A673 (cell line): ENCODE data around the gene TSR3. TPM values are rescaled to one million over a fixed set of nuclear protein-coding genes. Genes with fewer than 3 reads are reported as not detected.

Source experiments
- BruUV-seq: library from RNA; stranded (reverse); fragments of 400-500 nt; replicated peaks from 2 replicates; lab custom pipeline; 2021; lab: Mats Ljungman, UMichigan
- CTCF ChIA-PET: fragments of 300-600 bp; sonication (Branson Sonifier 250); formaldehyde crosslinking; loops from one replicate; lab custom pipeline; 2022; ENCODE audit warnings: antibody characterized with exemption; lab: Charles Lee
- POLR2A ChIA-PET: fragments of 300-600 bp; sonication (Branson Sonifier 250); formaldehyde crosslinking; loops from one replicate; lab custom pipeline; 2022; ENCODE audit warnings: antibody characterized with exemption; ENCODE audit not compliant: low non-redundant PET; lab: Charles Lee
- DNase-seq: peaks from one replicate; pipeline ENCODE4 v3.0.0-alpha.2; 2015; ENCODE audit warnings: low spot score
- H3K27ac ChIP-seq: fragments of 200-600 bp; sonication (generic); 2 replicates; pipeline ENCODE4 v1.5.1; 2016; ENCODE audit warnings: mixed run types, low read depth, mild to moderate bottlenecking, mixed read lengths, antibody characterized with exemption, low read length; ENCODE audit not compliant: poor library complexity, severe bottlenecking
- H3K27me3 ChIP-seq: fragments of 200-600 bp; sonication (generic); replicated peaks from 2 replicates; pipeline ENCODE4 v1.6.1; 2017; ENCODE audit warnings: mixed run types, low read depth, mild to moderate bottlenecking, mixed read lengths, antibody characterized with exemption, low read length; ENCODE audit not compliant: insufficient read depth, poor library complexity
- H3K36me3 ChIP-seq: fragments of 200-600 bp; sonication (generic); 2 replicates; pipeline ENCODE4 v1.6.1; 2016; ENCODE audit warnings: mixed run types, mild to moderate bottlenecking, mixed read lengths, antibody characterized with exemption, low read length; ENCODE audit not compliant: insufficient read depth, poor library complexity, severe bottlenecking
- H3K4me1 ChIP-seq: fragments of 200-600 bp; sonication (generic); 2 replicates; pipeline ENCODE4 v1.6.1; 2017; ENCODE audit warnings: mixed run types, mild to moderate bottlenecking, mixed read lengths, antibody characterized with exemption, low read length; ENCODE audit not compliant: insufficient read depth, poor library complexity, severe bottlenecking
- H3K4me3 ChIP-seq: fragments of 200-600 bp; sonication (generic); 2 replicates; pipeline ENCODE4 v1.5.1; 2016; ENCODE audit warnings: low read depth, mixed run types, mild to moderate bottlenecking, mixed read lengths, low read length; ENCODE audit not compliant: poor library complexity, severe bottlenecking
- H3K9me3 ChIP-seq: fragments of 200-600 bp; sonication (generic); 2 replicates; pipeline ENCODE4 v1.6.1; 2016; ENCODE audit warnings: mixed run types, low read depth, mild to moderate bottlenecking, mixed read lengths, antibody characterized with exemption, low read length; ENCODE audit not compliant: poor library complexity, severe bottlenecking
- EZH2 ChIP-seq: fragments of 200-600 bp; sonication (generic); IDR thresholded peaks from 2 replicates; pipeline ENCODE4 v1.6.1; 2017; ENCODE audit warnings: borderline replicate concordance, low read depth, mild to moderate bottlenecking, mixed read lengths, antibody characterized with exemption, low read length; ENCODE audit not compliant: poor library complexity, severe bottlenecking
- intact Hi-C: fragments of 100-400 bp; cut with micrococcal nuclease; formaldehyde crosslinking; loops from one replicate; pipeline ENCODE4 v1.10.0; 2022; ENCODE audit not compliant: unreplicated experiment
- total RNA-seq: library from RNA; stranded (reverse); gene quantifications from 2 replicates; pipeline ENCODE4 v1.2.3, GENCODE V29; 2021
- TF ChIP-seq, protein P1 (sequence below): fragments of 300-800, 200-600 bp; sonication (generic); conservative IDR thresholded peaks from 2 replicates; pipeline ENCODE4 v1.5.1; 2017; ENCODE audit warnings: low read depth, mild to moderate bottlenecking, antibody characterized with exemption, low read length, moderate library complexity, mixed read lengths

TSR3 gene
- total RNA-seq, 1 experiment from 2014 or later = 57.2 TPM

DNA sequence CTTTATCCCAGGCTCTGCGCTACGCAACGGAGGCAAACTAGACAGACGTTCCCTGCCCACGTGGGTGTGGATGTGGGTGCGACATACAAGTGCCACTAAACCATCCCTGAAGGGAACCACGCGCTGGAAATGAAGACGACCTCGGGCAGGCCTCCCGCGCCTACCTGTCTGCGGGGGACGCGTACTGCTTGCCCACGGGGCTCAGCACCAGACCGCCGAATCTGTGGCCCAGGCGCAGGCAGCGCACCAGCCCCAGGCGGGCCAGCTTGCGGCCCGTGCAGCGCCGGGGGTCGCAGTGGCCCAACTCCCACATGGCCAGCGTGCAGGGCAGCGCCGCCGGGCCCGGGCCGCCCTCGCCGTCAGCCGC, 480 bp downstream of the TSR3 start:
- CTCF ChIA-PET = interaction anchor here (0.6 kb wide), 1 partner anchor 20 kb away, joined by 7 read pairs; no protein-coding TSS in a partner anchor
- no TSS peak for BruUV-seq
- Histone ChIP-seq H3K36me3 (peaks cover 4% of the 10 kb centered on the region), H3K4me3 (peak overlapping the region; percentile 78), H3K4me1 (peaks cover 11% of the 10 kb centered on the region), H3K9me3 (no peaks in the 10 kb centered on the region), H3K27me3 (no peaks in the 10 kb centered on the region), H3K27ac (peak overlapping the region; percentile 82)
- TF ChIP-seq EZH2 = no peak
- TF ChIP-seq, protein P1, sequence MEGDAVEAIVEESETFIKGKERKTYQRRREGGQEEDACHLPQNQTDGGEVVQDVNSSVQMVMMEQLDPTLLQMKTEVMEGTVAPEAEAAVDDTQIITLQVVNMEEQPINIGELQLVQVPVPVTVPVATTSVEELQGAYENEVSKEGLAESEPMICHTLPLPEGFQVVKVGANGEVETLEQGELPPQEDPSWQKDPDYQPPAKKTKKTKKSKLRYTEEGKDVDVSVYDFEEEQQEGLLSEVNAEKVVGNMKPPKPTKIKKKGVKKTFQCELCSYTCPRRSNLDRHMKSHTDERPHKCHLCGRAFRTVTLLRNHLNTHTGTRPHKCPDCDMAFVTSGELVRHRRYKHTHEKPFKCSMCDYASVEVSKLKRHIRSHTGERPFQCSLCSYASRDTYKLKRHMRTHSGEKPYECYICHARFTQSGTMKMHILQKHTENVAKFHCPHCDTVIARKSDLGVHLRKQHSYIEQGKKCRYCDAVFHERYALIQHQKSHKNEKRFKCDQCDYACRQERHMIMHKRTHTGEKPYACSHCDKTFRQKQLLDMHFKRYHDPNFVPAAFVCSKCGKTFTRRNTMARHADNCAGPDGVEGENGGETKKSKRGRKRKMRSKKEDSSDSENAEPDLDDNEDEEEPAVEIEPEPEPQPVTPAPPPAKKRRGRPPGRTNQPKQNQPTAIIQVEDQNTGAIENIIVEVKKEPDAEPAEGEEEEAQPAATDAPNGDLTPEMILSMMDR = no peak
- DNase-seq = no peak
- intact Hi-C loops = no loop called here
- POLR2A ChIA-PET = no interaction called here

DNA sequence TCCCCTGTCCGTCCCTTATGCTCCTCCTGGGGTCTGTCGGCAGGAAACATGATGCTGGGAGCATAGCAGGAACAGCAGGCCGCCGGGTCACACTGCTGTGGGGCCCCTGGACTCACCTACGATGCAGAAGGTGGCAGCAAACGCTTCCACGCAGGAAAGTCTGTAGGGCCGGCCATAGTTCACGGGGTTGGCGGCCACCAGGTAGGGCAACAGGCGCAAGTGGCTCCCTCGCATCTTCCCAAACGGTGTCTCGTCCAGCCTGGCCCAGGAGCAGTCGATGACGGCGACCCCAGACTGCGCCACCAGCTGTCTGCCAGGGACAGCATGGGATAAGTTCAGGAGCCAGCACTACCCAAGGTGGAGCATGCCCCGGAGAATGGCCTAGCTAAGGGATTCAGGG, 987 bp downstream of the TSR3 start:
- Histone ChIP-seq H3K36me3 (peaks cover 4% of the 10 kb centered on the region), H3K4me1 (peaks cover 11% of the 10 kb centered on the region), H3K4me3 (peak overlapping the region; percentile 78), H3K27me3 (no peaks in the 10 kb centered on the region), H3K9me3 (no peaks in the 10 kb centered on the region), H3K27ac (peak overlapping the region; percentile 82)
- POLR2A ChIA-PET = no interaction called here
- TF ChIP-seq, protein P1 = no peak
- TF ChIP-seq EZH2 = no peak
- intact Hi-C loops = no loop called here
- TSS peak; percentile 74 for BruUV-seq
- no peak for DNase-seq
- CTCF ChIA-PET = no interaction called here

DNA sequence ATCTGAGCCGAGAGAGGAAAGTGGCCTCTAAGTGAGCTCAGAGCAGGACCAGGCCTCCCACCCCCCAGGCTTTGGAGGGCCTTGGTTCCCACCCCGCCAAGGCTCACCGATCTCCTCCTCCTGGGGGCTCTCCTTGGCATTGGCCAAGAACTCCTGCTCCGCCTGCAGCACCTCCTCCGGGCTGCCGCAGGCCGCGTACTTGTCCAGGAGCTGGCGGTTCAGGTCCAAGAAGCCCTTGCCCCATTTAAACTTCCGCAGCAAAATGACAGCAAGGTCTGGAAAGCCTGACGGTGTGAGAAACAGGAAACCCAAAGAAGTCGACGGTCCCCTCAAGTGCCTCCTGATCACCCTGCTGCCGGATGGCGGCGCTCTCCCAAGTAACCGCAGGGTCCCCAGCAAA, 1.7 kb downstream of the TSR3 start:
- intact Hi-C loops = no loop called here
- TF ChIP-seq, protein P1 = no peak
- no peak for TF ChIP-seq EZH2
- DNase-seq = no peak
- no peak overlapping the region for H3K27ac ChIP-seq
- POLR2A ChIA-PET = no interaction called here
- CTCF ChIA-PET = no interaction called here
- H3K27me3 ChIP-seq = no peaks in the 10 kb centered on the region
- no peak overlapping the region for H3K4me3 ChIP-seq
- no peaks in the 10 kb centered on the region for H3K9me3 ChIP-seq
- no TSS peak for BruUV-seq
- peaks cover 11% of the 10 kb centered on the region for H3K4me1 ChIP-seq
- H3K36me3 ChIP-seq = peaks cover 4% of the 10 kb centered on the region
